ENCODE data around the gene PSMD8.

The PSMD8 gene

GRCh38 chr19:38417146-38417543 lies 42.8 kb downstream of the PSMD8 start:
- no peak for DNase-seq (ENCODE audit: low spot score)
- in situ Hi-C loops (cut with MboI; ENCODE audit: low pct_unique_long_range_greater_than_20kb, low sequenced_read_pairs, unreplicated experiment) = loop anchor here (25.0 kb wide), 1 partner anchor 520 kb away; the partner anchor contains the start of genes MRPS12 and SARS2
- TF ChIP-seq CTCF (IDR thresholded peaks at IDR 0.05; ENCODE audit: extremely low read depth, insufficient read depth, missing control alignments) = no peak

- in situ Hi-C loops (cut with MboI; ENCODE audit: low pct_unique_long_range_greater_than_20kb, low sequenced_read_pairs, unreplicated experiment) = loop anchor here (25.0 kb wide), 1 partner anchor 519 kb away; the partner anchor contains the start of genes MRPS12 and SARS2
- peak; percentile 56 for DNase-seq (ENCODE audit: low spot score)
- no peak for TF ChIP-seq CTCF (IDR thresholded peaks at IDR 0.05; ENCODE audit: extremely low read depth, insufficient read depth, missing control alignments)
Observed at GRCh38 chr19:38417544-38418506, 43.5 kb downstream of the PSMD8 start.

DNA sequence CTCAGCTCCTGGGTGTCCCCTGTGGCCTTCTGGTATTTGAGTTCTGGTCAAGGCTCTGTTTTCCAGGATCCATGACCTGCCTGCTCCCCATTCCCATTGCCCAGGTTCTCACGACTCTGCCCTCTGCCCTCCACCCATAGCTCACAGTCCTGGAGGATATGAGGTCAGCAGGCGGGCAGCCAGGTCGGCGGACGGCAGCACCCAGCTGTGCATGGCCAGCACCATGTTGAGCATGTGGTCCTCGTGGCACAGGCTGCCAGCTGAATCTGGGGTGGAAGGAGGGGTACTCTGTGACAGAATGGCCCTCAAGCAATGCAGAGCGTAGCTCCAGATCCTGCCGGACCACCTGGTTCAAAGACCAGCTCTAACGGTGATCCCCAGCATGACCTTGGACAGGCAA lies 46.6 kb downstream of the PSMD8 start:
- no peak for TF ChIP-seq CTCF (IDR thresholded peaks at IDR 0.05; ENCODE audit: extremely low read depth, insufficient read depth, missing control alignments)
- no peak for DNase-seq (ENCODE audit: low spot score)
- in situ Hi-C loops (cut with MboI; ENCODE audit: low pct_unique_long_range_greater_than_20kb, low sequenced_read_pairs, unreplicated experiment) = loop anchor here (25.0 kb wide), 1 partner anchor 516 kb away; the partner anchor contains the start of genes MRPS12 and SARS2

DNA sequence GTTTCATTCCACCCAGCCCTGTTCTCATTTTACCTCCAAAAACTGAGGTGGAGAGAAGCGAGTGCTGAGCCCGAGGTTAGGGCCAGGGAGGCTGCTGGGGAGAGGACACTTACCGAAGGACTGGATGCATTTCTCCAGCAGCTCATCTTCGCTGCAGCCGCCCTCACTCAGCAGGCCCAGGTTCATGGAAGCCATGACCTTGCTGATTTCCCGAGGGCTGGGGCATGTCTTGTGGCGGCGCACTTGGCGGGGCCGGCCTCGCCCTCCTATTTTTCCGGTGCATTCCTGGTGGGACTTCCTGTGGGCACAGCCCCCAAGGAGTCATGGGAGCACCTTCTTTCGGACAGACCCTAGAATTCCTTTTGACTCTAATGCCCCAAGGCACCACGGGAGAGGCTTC lies 47.5 kb downstream of the PSMD8 start:
- TF ChIP-seq CTCF (IDR thresholded peaks at IDR 0.05; ENCODE audit: extremely low read depth, insufficient read depth, missing control alignments) = no peak
- in situ Hi-C loops (cut with MboI; ENCODE audit: low pct_unique_long_range_greater_than_20kb, low sequenced_read_pairs, unreplicated experiment) = loop anchor here (25.0 kb wide), 1 partner anchor 515 kb away; the partner anchor contains the start of genes MRPS12 and SARS2
- DNase-seq (ENCODE audit: low spot score) = no peak

DNA sequence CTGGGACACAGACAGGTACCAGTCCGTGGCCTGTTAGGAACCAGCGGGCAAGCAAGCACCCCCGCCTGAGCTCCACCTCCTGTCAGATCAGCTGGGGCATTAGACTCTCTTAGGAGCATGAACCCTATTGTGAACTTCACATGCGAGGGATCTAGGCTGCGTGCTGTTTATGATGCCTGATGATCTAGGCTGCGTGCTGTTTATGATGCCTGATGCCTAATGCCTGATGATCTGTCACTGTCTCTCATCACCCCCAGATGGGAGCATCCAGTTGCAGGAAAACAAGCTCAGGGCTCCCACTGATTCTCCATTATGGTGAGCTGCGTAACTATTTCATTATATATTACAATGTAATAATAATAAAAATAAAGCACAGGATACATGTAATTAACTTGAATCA lies 48.1 kb downstream of the PSMD8 start:
- in situ Hi-C loops (cut with MboI; ENCODE audit: low pct_unique_long_range_greater_than_20kb, low sequenced_read_pairs, unreplicated experiment) = loop anchor here (25.0 kb wide), 1 partner anchor 515 kb away; the partner anchor contains the start of genes MRPS12 and SARS2

More for the DNA sequence above, 48.1 kb downstream of the PSMD8 start:
- TF ChIP-seq CTCF (IDR thresholded peaks at IDR 0.05; ENCODE audit: extremely low read depth, insufficient read depth, missing control alignments) = no peak
- no peak for DNase-seq (ENCODE audit: low spot score)
